ENCODE data around the gene SLC46A3.
"Not testable (repeated sequence)": the region's sequence is repeated elsewhere in the genome, so short reads cannot be mapped to it uniquely, and the experiment has no call there.

SLC46A3 gene

GRCh38 chr13:28718543-28719226 is at the start of gene SLC46A3:
SLC46A3 (minus strand) TSS chr13:28718970; CDS start chr13:28717998, 972 bp downstream.
- DNase-seq (ENCODE audit: low read depth in 1 of 2, low spot score in 1 of 2) = peak; percentile 94 to 97

- no peak for DNase-seq (ENCODE audit: low read depth in 1 of 2, low spot score in 1 of 2)
These were observed 45.1 kb upstream of the SLC46A3 start for GRCh38 chr13:28763887-28764286.

- no peak for DNase-seq (ENCODE audit: low read depth in 1 of 2, low spot score in 1 of 2)
These were observed 42.8 kb upstream of the SLC46A3 start for GRCh38 chr13:28761586-28761985.

DNA sequence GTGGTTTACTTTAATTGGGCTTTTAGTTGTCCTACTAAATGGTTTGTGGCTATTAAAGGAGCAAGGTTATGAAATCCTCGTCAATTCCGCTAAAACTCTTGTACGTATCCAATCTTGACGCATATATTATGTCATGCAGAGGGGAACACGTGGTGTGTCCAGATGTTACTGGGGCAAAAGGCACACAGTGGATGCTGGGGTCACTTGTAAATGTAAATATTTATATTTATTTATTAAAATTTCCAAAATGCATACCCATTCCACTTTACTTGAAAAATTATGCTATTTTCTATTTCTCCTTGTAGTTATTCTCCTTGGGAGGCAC is 36.7 kb upstream of the SLC46A3 start:
- no peak for DNase-seq (ENCODE audit: low read depth in 1 of 2, low spot score in 1 of 2)

- DNase-seq (ENCODE audit: low read depth in 1 of 2, low spot score in 1 of 2) = no peak
These were observed 36.2 kb upstream of the SLC46A3 start for GRCh38 chr13:28754698-28755545.

GRCh38 chr13:28753946-28754345 is 35.2 kb upstream of the SLC46A3 start:
- DNase-seq (ENCODE audit: low read depth in 1 of 2, low spot score in 1 of 2) = no peak

GRCh38 chr13:28753208-28753892 is 34.6 kb upstream of the SLC46A3 start:
- no peak for DNase-seq (ENCODE audit: low read depth in 1 of 2, low spot score in 1 of 2)

GRCh38 chr13:28751175-28751960 is 32.6 kb upstream of the SLC46A3 start:
- DNase-seq (ENCODE audit: low read depth in 1 of 2, low spot score in 1 of 2) = no peak

- DNase-seq (ENCODE audit: low read depth in 1 of 2, low spot score in 1 of 2) = no peak
These were observed 31.6 kb upstream of the SLC46A3 start for GRCh38 chr13:28750187-28751045.

- no peak for DNase-seq (ENCODE audit: low read depth in 1 of 2, low spot score in 1 of 2)
These were observed 29.1 kb upstream of the SLC46A3 start for GRCh38 chr13:28747851-28748250.

DNA sequence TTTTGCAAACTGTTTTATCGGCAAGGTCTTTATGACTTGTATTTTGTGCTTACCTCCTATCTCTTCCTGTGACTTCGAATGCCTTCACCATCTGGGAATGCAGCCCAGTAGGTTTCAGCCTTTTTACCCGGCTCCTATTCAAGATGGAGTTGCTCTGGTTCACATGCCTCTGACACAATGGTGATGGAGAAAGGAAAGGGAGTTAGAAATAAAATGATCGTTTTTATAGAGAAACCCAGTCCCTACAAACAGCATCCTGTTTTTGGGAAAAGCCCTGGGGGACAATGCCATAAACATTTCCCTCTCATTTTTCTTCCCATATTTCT is 27.5 kb upstream of the SLC46A3 start:
- no peak for DNase-seq (ENCODE audit: low read depth in 1 of 2, low spot score in 1 of 2)

DNA sequence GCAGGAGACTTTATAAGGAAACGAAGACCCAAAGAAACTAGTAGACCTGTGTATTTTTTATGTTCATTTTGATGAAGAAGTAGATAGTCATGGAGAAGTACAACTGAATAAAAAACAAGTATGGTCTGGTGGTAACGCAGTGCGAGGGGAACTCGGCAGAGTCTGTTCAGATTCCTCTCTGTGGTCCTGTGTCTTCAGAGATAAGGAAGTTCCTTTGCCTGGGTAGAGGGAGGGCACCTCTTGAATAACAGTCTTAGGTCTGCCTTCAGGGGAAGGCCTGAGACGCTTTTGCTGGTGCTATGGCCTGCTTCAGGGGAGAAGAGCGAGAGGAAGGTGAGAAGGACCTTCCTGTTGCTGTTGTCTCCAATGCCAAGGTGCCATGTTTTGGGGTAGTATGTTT is 25.9 kb upstream of the SLC46A3 start:
- DNase-seq (ENCODE audit: low read depth in 1 of 2, low spot score in 1 of 2) = no peak

DNA sequence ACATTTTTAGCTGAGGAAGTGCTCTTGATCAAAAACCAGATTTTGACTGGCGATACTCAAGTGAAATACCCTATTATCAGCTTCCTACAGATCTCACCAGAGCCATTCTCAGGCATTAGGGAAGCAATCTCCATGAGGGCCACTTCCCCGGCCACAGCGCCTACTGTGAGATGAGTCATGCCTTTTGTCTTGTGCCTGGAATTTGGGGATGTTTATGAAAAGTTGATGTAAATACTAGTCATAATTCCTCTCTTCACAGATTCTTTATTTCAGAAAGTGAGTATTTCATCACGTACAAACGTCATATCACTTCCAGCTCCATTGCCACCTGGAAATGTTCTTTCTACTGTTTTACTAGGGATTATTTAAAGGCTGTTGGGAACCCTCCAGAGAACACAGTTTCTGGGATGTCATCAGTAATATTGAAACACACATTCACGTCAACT is 25.3 kb upstream of the SLC46A3 start:
- DNase-seq (ENCODE audit: low read depth in 1 of 2, low spot score in 1 of 2) = no peak

DNA sequence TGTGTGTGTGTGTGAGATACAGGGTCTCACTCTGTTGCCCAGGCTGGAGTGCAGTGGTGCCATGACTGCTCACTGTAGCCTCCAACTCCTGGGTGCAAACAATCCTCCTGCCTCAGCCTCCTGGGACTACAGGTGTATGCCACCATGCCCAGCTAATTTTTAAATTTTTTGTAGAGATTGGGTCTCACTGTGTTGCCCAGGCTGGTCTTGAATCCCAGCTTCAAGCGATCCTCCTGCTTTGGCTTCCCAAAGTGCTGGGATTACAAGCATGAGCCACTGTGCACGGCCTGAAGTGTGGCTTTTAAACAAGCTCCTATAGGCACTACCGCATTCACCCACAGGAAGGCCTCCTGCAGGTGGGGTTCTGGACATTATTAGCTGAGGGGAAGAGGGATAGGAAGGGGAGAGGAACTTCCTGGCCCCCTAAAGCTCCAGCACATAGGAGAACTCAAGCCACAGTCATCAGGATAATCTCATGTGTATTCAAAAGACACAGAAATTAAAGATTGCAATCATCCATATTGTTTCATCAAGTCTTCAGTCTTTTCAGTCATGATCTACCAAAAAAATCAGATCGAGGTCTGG is 24.8 kb upstream of the SLC46A3 start:
- no peak for DNase-seq (ENCODE audit: low read depth in 1 of 2, low spot score in 1 of 2)

DNA sequence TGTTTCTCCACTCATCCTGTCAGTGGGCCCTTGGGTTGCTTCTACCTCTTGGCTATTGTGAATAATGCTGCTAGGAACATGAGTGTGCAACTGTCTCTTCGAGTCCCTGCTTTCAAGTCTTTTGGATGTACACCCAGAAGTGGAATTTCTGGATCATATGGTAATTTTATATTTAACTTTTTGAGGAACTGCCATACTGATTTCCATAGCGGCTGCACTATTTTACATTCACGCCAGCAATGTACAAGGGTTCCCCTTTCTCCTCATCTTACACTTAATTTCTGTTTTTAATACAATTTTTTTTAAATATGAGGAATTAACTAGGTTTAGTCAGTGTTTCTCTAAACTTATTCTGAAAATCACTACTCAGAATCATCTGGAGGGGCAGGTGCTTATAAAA is 24.2 kb upstream of the SLC46A3 start:
- DNase-seq (ENCODE audit: low read depth in 1 of 2, low spot score in 1 of 2) = no peak

GRCh38 chr13:28742445-28742844 is 23.7 kb upstream of the SLC46A3 start:
- not testable (repeated sequence) for DNase-seq (ENCODE audit: low read depth in 1 of 2, low spot score in 1 of 2)

GRCh38 chr13:28741084-28741491 is 22.3 kb upstream of the SLC46A3 start:
- DNase-seq (ENCODE audit: low read depth in 1 of 2, low spot score in 1 of 2) = no peak

GRCh38 chr13:28739376-28739775 is 20.6 kb upstream of the SLC46A3 start:
- no peak for DNase-seq (ENCODE audit: low read depth in 1 of 2, low spot score in 1 of 2)

DNA sequence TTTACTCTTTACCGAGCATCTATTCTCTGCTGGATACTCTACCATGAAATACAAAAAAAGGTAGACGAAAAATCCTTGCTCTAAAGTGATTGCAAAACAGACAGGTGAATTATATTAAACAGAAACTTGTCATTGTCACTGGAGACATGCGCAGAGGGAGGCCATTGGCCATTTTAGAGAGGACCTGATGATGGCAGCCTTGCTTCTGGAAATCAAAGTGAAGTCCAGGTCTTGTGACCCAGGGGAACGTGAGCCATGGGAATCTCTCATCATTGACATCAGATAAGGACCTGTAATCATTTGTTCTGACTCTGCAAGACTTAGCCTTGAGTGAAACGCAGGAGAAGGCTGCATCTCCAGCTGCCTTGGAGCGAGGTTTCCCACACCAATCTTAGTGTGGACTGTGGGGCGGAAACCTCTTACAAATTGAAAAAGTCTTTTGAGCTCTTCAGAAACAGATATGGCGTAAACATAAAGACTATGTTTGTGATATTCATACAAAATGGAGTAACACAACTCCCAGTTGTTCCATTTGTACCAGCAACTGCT is 16.8 kb upstream of the SLC46A3 start:
- no peak for DNase-seq (ENCODE audit: low read depth in 1 of 2, low spot score in 1 of 2)

DNA sequence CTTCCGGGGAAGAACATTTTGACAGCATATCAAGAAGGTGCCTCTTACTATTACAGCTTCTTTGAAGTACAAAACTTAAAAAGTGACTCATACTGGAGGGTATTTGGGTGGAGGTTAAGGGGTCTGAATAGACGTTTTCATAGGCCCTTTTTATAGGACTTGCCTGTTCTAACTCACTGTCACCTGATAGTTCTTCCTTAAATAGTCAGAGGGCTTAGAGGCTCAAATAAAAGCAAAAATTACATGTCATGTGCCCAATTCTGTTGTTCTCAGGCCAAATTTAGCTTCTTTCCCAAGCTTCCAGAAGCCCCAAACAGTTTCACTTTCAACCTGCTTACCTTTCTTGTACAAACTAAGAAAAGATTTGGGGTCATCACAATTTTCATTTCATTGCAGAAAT is 16.1 kb upstream of the SLC46A3 start:
- no peak for DNase-seq (ENCODE audit: low read depth in 1 of 2, low spot score in 1 of 2)

Measured in stimulated activated CD4-positive, alpha-beta T cell treated with anti-CD3 and anti-CD28 coated beads, Interleukin-15, amount 100 ng/mL, for 1 hour (primary cell).